Stimulated activated CD8-positive, alpha-beta memory T cell treated with anti-CD3 and anti-CD28 coated beads, Interleukin-12 subunit alpha, Interleukin-12 subunit beta, amount 100 ng/mL, for 1 hour (primary cell): Measurements from ENCODE around the gene B3GLCT.

Experiments used
- DNase-seq: peaks from one replicate; pipeline ENCODE4 v3.0.0-alpha.2; 2020; ENCODE audit warnings: low read depth

The B3GLCT gene

DNA sequence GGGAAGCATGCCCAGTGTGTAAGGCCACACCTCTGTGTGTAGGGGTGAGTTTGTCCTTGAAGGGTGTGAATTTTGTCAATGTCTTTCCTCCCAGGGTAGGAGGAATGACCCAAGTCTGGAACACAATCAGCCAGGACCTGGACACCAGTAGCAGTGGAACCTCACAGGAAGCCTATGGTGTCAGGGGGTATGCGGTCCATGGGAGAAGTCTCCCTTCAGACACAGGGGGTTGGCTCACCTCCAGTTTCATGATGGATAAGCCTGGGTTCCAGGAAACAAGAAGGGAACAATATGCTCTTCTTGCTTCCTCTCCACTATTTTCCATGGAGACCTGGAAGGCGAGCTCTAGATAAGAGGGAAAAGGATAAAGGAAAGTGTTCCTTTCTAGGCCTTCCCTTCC is 23.9 kb downstream of the B3GLCT start:
- no peak for DNase-seq

GRCh38 chr13:31224174-31224669 is 24.4 kb downstream of the B3GLCT start:
- DNase-seq: no peak

GRCh38 chr13:31224963-31225559 is 25.3 kb downstream of the B3GLCT start:
- DNase-seq: no peak

DNA sequence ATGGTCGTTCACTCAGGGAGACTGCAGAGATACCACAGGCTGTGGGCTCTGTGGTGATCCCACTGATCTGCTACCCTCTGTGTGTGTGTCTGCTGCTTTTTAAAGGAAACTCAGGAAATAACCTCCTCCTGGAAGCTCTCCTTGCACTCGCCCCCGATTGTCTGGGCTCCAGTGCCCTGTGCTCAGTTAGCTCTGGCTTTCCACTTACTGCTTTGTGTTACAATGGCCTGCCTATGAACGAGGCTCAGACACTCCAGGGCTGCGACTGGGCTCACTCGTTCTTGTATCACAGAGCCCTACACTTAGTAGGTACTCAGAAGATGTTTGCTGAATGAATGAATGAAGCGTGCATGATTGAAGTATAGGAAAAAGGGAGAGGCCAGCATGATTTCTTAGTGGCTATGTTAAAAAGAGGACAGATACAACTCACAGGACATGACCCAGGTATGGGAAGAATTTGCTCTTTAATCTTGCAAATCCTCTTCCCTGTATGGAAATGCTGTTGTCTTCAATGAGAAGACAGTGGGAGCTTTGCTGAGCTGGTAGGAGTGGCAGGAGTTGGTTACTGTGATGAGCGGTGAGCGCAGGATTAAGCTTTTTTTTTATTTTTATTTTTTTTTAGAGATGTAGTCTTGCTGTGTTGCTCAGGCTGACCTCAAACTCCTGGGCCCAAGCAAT is 26.4 kb downstream of the B3GLCT start:
- DNase-seq: no peak

- no peak for DNase-seq
Observed at GRCh38 chr13:31227063-31227462, 27.3 kb downstream of the B3GLCT start.

GRCh38 chr13:31227870-31228269 is 28.1 kb downstream of the B3GLCT start:
- no peak for DNase-seq

DNA sequence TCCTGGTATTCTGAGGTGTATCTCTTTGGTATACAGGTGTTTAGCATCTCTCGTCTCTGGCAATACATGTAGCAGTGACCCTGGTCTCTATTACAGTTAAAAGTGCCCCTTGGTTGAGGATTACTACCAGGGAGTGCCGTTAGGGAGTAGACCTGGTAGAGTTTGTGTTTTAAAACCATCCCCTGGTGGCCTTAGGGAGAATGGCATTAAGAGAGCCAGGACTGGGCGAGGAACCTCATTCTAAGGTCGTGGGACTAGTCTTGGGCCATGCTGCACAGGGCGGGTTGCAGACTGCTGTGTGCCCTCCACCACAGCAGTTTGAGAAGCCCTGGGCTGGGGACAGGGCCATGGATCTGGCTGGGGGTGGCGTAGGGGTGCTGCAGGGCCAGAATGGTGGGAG is 35.0 kb downstream of the B3GLCT start:
- DNase-seq: no peak

GRCh38 chr13:31236211-31236786 is 36.5 kb downstream of the B3GLCT start:
- DNase-seq: no peak

DNA sequence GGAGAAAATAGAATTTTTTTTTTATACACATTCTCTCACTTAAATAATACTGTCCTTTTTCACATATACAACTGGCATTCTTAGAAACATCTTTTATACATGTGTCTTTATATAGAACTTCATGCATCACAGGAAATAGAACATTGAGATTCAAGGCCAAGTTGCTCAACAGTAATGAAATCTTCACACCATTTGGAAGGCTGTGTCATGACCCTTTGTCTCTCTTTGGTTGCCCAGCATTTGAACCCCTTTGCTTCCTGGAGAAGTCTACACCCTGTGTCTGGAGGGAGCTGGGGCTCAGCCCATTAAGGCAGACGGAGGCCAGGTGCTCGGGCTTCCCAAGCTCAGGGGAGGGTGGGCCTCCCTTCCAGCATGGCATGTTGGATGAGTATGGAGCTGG is 41.1 kb downstream of the B3GLCT start:
- no peak for DNase-seq

GRCh38 chr13:31242367-31242766 is 42.6 kb downstream of the B3GLCT start:
- no peak for DNase-seq

DNA sequence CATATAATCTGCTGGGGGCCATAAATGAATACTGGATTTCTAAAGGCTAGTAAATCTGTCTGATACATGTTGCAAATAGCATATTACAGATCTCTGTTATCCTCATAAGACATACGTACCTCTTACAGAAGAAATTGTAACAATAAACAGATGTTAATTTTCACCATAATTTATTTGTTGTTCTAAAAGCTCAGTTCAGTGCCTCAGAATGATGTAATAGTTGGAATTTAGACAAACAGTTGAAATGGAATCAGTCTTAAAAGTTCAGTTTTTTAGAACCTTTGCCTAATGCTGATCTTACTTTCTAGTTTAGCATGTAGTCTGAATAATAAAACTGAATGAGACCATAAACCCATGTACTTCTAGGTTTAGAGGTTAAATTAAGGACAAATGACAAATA is 43.1 kb downstream of the B3GLCT start:
- no peak for DNase-seq

GRCh38 chr13:31245598-31246373 is 46.0 kb downstream of the B3GLCT start:
- DNase-seq: no peak

DNA sequence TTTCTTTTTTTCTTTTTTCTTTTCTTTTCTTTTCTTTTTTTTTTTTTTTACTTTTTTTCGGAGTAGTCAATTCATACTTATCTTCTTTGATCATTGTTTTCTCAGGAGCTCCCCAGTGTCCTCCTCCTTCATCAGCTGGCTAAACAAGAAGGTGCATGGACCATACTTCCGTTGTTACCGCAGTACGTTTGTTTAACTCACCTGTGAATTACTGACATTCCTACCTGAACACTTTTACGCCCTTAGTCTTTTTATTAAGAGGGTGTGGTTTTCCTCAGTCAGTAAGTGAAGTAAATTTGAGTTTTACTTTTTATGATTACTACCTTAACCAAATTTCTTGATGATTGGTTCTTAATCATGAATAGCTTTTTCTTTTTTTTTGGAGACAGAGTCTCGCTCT is 47.1 kb downstream of the B3GLCT start:
- DNase-seq: no peak

DNA sequence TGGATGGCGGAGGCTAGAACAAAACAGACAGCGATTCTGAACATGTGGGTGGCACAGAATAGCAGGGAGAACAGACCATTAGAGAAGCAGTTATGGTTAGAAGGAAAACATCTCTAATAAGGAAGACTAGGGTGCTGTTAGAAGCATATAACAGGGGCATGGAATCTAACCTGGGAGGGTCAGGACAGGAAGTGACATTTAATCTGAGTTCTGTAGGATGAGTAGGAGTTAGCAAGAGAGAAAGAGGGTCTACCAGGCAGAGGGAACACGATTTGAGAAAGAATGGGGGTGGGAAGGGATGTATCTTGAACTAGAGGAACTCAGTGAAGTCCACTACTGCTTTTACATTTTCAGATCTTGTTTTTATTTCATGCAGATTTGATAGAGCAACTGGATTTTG is 48.6 kb downstream of the B3GLCT start:
- no peak for DNase-seq

DNA sequence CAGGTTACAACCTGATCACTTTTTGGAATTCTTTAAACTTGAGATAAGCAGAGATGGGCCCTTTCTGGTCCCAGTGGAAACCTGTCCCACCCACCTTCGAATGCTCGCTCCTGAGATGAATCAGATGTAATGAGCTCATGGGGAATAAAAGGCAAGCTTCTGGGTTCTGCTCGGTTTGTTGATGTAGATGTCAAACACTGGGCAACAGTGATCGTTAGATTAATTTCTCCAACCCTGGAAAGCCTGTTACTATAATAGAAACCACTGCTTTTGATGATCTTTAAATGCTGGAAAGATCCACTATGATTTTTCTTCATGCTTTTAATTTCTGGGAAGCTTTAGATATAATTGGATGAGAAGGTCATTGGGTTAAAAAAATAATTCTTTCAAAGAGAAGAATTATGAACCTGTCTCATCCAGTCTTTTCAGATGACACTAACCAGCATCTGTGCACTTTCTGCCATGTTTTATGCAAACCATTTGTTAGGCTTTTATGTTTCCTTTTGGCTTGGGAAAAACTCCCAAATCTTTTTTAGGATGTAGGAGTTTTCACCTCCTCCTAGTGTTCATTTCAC is 49.3 kb downstream of the B3GLCT start:
- DNase-seq: no peak

- DNase-seq: no peak
Observed at GRCh38 chr13:31250435-31250834, 50.7 kb downstream of the B3GLCT start.

DNA sequence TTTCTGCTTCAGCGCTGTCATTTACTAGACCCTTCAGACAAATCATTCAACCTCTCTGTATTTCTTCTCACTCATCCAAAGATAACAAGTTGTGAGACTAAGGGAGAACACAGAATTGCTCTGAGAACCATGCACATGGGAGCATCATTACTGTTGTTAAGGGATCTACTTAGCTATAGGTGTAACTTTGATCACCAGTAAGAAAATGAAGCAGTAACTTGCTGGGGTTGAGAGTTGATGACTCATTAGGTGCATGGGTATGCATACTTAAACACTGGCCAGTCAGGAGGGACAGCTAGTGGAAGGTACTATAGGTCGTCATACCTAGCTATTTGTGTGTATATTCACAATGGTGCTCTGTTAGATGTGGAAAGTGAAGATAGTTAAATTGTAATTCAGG is 61.5 kb downstream of the B3GLCT start:
- DNase-seq: no peak

DNA sequence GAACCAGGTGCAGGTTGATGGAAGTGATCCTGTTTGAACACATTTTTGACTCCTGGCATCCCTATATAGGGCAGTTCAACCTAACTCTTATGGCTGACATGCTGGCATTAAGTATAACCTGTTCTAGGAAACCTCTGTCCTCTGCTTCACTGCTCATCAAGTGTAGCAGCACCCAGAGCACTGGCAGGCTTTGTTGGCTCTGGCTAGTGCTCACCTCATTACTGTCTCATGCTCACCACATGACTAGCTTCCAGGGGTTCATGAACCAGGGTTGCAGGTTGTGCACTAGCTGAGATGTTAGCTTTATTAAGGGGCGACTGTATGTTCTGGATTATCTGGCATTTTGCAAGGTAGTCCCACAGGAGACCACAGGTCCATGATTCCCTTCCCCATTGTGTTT is 63.6 kb downstream of the B3GLCT start:
- DNase-seq: no peak

DNA sequence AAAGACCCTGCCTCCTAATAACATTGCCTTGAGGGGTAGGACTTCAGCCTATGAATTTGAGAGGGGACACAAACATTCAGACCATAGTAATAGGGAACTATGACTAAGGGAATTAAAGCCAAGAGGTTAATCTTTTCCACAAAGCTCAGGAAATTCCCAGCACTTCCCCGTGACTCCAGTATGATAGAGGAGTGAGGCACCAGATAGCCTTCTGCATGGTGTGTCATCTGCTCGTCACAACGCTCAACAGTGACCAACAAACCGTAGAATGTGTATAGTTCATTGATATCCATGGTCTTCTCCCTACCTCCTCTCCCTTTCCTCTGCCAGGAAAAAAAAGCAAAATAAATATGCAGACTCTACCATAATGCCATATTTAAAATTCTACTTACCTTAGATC is 64.4 kb downstream of the B3GLCT start:
- DNase-seq: no peak

DNA sequence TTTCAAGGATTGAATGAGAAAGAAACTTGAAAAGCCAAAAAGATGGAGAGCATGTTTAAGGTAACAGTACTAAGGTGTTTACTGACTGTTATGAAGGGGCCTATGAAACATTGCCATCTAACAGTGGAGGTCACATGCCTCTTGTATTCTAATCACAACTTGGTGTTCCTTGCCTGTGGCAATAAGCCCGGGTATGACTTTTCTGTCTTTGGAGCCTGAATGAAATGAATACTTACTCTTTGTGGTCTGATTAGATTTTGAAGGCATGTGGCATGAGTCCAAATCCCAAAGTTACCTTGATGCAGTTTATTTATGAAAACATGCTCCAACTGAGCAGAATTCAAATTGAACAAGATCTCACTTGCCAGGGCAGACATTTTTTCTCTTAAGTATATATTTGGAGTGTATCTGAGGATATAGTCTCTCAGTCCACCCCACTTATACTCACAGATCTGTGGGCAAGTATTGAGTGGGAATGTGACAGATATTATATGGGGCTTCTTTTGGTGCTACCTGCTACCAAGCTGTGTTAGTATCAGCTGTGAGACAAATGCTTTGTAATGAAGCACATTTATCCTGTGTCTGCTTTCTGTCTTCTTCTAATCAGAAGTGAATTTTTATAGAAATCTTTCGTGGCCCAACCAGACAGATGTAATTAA is 67.5 kb downstream of the B3GLCT start:
- DNase-seq: no peak

DNA sequence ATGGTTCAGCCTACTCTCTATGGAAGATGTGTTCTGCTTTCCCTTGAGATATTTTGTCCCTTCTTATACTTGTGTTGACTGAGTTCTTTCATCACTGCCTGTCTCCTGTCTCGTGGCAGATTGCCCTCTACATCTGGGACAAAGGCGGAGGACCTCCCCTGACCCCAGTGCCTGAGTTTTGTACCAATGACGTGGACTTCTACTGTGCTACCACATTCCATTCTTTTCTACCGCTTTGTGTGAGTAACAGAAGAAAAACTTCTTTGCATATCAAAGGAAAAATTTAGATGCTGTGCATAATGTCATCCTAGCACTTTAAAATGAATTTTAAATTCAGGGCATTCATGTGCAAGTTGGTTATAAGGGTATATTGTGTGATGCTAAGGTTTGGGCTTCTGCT is 74.6 kb downstream of the B3GLCT start:
- no peak for DNase-seq

GRCh38 chr13:31276421-31276820 is 76.6 kb downstream of the B3GLCT start:
- no peak for DNase-seq
